Measurements from ENCODE around the gene GJB5.

DNA sequence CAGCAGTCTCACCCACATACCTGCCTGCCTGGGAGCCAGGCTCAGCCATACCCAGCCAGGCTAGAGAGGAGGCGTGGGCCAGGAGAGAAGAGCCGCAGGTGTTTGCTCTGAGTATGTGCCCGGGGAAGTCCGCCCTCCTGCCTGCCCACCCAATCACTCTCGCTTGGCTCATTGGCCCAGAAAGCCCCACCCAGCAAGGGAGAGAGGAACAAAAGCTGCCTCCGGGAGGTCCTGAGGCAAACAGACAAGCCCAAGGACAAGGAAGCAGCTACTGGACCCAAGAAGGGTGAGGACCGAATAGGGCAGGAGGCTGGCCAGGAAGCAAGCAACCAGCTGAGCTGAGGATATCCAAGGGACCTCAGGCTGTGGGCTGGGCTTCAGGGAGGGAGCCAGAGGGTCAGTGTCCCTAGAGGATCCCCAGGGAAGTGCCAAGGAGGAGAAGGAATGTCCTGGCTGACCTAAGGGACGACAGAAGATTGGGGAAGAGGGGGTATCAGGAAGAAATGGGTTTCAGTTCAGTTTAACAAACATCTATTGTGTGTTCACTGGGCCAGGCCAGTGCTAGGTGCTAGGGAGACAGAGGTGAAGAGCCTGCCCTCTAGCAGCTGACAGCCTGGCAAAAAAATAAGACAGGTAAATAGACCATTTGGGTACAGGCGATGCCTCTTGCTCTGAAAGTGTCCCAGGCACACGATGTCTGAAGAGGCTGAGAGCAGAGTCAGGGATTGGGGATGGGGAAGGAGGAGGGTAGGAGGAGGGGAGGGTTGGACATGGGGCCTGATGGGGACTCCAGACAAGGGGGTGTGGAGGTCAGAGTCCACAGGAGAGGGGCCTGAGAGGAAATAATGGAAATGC, 4.9 kb downstream of the GJB5 start, which contains the start of gene GJB4:
- TF ChIP-seq, protein P1, sequence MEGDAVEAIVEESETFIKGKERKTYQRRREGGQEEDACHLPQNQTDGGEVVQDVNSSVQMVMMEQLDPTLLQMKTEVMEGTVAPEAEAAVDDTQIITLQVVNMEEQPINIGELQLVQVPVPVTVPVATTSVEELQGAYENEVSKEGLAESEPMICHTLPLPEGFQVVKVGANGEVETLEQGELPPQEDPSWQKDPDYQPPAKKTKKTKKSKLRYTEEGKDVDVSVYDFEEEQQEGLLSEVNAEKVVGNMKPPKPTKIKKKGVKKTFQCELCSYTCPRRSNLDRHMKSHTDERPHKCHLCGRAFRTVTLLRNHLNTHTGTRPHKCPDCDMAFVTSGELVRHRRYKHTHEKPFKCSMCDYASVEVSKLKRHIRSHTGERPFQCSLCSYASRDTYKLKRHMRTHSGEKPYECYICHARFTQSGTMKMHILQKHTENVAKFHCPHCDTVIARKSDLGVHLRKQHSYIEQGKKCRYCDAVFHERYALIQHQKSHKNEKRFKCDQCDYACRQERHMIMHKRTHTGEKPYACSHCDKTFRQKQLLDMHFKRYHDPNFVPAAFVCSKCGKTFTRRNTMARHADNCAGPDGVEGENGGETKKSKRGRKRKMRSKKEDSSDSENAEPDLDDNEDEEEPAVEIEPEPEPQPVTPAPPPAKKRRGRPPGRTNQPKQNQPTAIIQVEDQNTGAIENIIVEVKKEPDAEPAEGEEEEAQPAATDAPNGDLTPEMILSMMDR (IDR thresholded peaks at IDR 0.05) = no peak
- TF ChIP-seq EP300 (IDR thresholded peaks at IDR 0.05; ENCODE audit: borderline replicate concordance in 1 of 2, low read depth in 1 of 2, low read length in 1 of 2) = no peak
- no peak for TF ChIP-seq RAD21 (IDR thresholded peaks at IDR 0.05; ENCODE audit: low read length)

All from SK-N-SH (cell line).